ENCODE results near the gene NAA15. TPM values are rescaled to one million over a fixed set of nuclear protein-coding genes. Genes with fewer than 3 reads are reported as not detected.

Gene NAA15
- total and polyA plus RNA-seq, 2 donors (not counting 3 experiments of a cell fraction or from before 2014, with no cell fraction given) = 4.5 to 67.9 TPM

GRCh38 chr4:139392797-139393196, 91.5 kb downstream of the NAA15 start:
- no peaks in the 10 kb centered on the region for H3K9me1 ChIP-seq (replicated peaks; ENCODE audit: control insufficient read depth, extremely low read depth, insufficient read depth, low read length)
- peaks cover 2 to 18% of the 10 kb centered on the region in 2 experiments for H3K36me3 ChIP-seq (ENCODE audit: control insufficient read depth in 2 of 2, extremely low read depth in 1 of 2, insufficient read depth in 2 of 2, low read length in 2 of 2)
- H3K79me2 ChIP-seq (ENCODE audit: control insufficient read depth, insufficient read depth, low read length) = no peaks in the 10 kb centered on the region
- no peak overlapping the region for H3K4me3 ChIP-seq (replicated peaks in 1 of 3; ENCODE audit: insufficient read depth in 1 of 3, low read depth in 1 of 3, low read length in 3 of 3)
- H3K4me1 ChIP-seq (ENCODE audit: control insufficient read depth, extremely low read depth, insufficient read depth, low read length) = no peaks in the 10 kb centered on the region
- intact Hi-C loops (cut with micrococcal nuclease) = no loop called here
- no peaks in the 10 kb centered on the region for H4K20me1 ChIP-seq (replicated peaks; ENCODE audit: control insufficient read depth, extremely low read depth, insufficient read depth, low read length)
- DNase-seq (ENCODE audit: low read depth, low spot score) = no peak
- no peak overlapping the region for H3K9ac ChIP-seq (replicated peaks; ENCODE audit: extremely low read depth, insufficient read depth, low read length)
- H3K27me3 ChIP-seq (ENCODE audit: control insufficient read depth in 2 of 2, insufficient read depth in 2 of 2, low read length in 2 of 2) = no peaks in the 10 kb centered on the region
- dilution Hi-C loops (cut with MboI; ENCODE audit: extremely low pct_ligation_motif_present, low sequenced_read_pairs) = no loop called here
- no TSS peak for BruUV-seq (replicated peaks)
- H3K9me3 ChIP-seq (replicated peaks; ENCODE audit: control insufficient read depth, insufficient read depth, low read length) = no peaks in the 10 kb centered on the region
- H3K4me2 ChIP-seq (ENCODE audit: insufficient read depth, low read length) = no peak overlapping the region
- no peak for TF ChIP-seq MAX (IDR thresholded peaks at IDR 0.05; ENCODE audit: insufficient read depth, insufficient read length)
- no peak for TF ChIP-seq GATA2 (IDR thresholded peaks at IDR 0.05; ENCODE audit: insufficient read depth, insufficient read length, low read depth, low read length)
- TF ChIP-seq MYC (IDR thresholded peaks at IDR 0.05; ENCODE audit: low read depth, low read length) = no peak
- no peak for TF ChIP-seq EZH2 (IDR thresholded peaks at IDR 0.05; ENCODE audit: borderline replicate concordance, low read depth, low read length, severe bottlenecking)
- no peak for TF ChIP-seq POLR2A (IDR thresholded peaks at IDR 0.05; ENCODE audit: low read depth, low read length)
- TF ChIP-seq CTCF (IDR thresholded peaks at IDR 0.05; ENCODE audit: extremely low read depth in 1 of 2, insufficient read depth in 1 of 2, low read depth in 1 of 2, low read length in 2 of 2) = no peak
- no peak for TF ChIP-seq JUN (IDR thresholded peaks at IDR 0.05; ENCODE audit: borderline replicate concordance, insufficient read depth, insufficient read length, low read depth)
- TF ChIP-seq POLR2AphosphoS5 (IDR thresholded peaks at IDR 0.05; ENCODE audit: insufficient read depth, low read depth, low read length) = no peak
- no peak for TF ChIP-seq FOS (IDR thresholded peaks at IDR 0.05; ENCODE audit: borderline replicate concordance, insufficient read depth, low read length)
- no peak overlapping the region for H3K27ac ChIP-seq (ENCODE audit: insufficient read depth, low read depth, low read length)
- no peak for FAIRE-seq
- ChIA-PET POLR2A (no interaction called here), CTCF (interaction anchor here (1.2 kb wide), 1 partner anchor 362 kb away, joined by 3 read pairs; no protein-coding TSS in a partner anchor)
- H2AFZ ChIP-seq (ENCODE audit: low read depth, low read length) = no peak overlapping the region

All from endothelial cell of umbilical vein (primary cell).